ENCODE data around the gene KDM2A.

- TF ChIP-seq, protein P1, sequence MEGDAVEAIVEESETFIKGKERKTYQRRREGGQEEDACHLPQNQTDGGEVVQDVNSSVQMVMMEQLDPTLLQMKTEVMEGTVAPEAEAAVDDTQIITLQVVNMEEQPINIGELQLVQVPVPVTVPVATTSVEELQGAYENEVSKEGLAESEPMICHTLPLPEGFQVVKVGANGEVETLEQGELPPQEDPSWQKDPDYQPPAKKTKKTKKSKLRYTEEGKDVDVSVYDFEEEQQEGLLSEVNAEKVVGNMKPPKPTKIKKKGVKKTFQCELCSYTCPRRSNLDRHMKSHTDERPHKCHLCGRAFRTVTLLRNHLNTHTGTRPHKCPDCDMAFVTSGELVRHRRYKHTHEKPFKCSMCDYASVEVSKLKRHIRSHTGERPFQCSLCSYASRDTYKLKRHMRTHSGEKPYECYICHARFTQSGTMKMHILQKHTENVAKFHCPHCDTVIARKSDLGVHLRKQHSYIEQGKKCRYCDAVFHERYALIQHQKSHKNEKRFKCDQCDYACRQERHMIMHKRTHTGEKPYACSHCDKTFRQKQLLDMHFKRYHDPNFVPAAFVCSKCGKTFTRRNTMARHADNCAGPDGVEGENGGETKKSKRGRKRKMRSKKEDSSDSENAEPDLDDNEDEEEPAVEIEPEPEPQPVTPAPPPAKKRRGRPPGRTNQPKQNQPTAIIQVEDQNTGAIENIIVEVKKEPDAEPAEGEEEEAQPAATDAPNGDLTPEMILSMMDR (IDR thresholded peaks at IDR 0.05), result no peak
- no peak for TF ChIP-seq POLR2AphosphoS5 (IDR thresholded peaks at IDR 0.05)
Observed at GRCh38 chr11:67264877-67265632, 146.0 kb downstream of the KDM2A start.
